SK-N-SH treated with all-trans-retinoic acid at 6 μM for 48 hours (cell line): ENCODE measurements around the gene AHI1.

Source experiments
- ATAC-seq: fragments of 200-7000 bp; cut with Tn5 transposase; 3 replicates; pipeline ENCODE4 v1.9.1; 2020; ENCODE audit warnings: mild to moderate bottlenecking, moderate library complexity
- ARNTL ChIP-seq: fragments of 450-650 bp; formaldehyde crosslinking; IDR thresholded peaks from 2 replicates; pipeline ENCODE4 v1.5.0; 2020; ENCODE audit warnings: low read depth, mild to moderate bottlenecking, moderate library complexity, borderline replicate concordance
- BACH2 ChIP-seq: fragments of 250-450 bp; sonication (Bioruptor Pico); IDR thresholded peaks from 2 replicates; pipeline ENCODE4 v1.9.0; 2021; ENCODE audit warnings: mild to moderate bottlenecking, borderline replicate concordance
- CSDC2 ChIP-seq: fragments of 250-450 bp; sonication (Bioruptor Pico); IDR thresholded peaks from 2 replicates; pipeline ENCODE4 v1.5.0; 2020; ENCODE audit warnings: mild to moderate bottlenecking, moderate library complexity
- ESRRG ChIP-seq: fragments of 250-450 bp; sonication (Bioruptor Pico); IDR thresholded peaks from 2 replicates; pipeline ENCODE4 v1.6.1; 2021; ENCODE audit warnings: mild to moderate bottlenecking
- GLIS3 ChIP-seq: fragments of 250-450 bp; sonication (Bioruptor Pico); IDR thresholded peaks from 2 replicates; pipeline ENCODE4 v1.5.0; 2020; ENCODE audit warnings: mild to moderate bottlenecking, moderate library complexity
- ISL1 ChIP-seq: fragments of 250-450 bp; sonication (Bioruptor Pico); IDR thresholded peaks from 2 replicates; pipeline ENCODE4 v2.1.2; 2022; ENCODE audit warnings: mild to moderate bottlenecking, moderate library complexity
- OSR1 ChIP-seq: fragments of 250-450 bp; sonication (Bioruptor Pico); IDR thresholded peaks from 2 replicates; pipeline ENCODE4 v1.8.0; 2022; ENCODE audit warnings: moderate library complexity, mild to moderate bottlenecking, inconsistent platforms
- PPARA ChIP-seq: fragments of 250-450 bp; sonication (Bioruptor Pico); IDR thresholded peaks from 2 replicates; pipeline ENCODE4 v1.5.0; 2020; ENCODE audit warnings: mild to moderate bottlenecking, borderline replicate concordance
- RARB ChIP-seq: fragments of 250-450 bp; sonication (Bioruptor Pico); IDR thresholded peaks from 2 replicates; pipeline ENCODE4 v1.8.0; 2021; ENCODE audit warnings: mild to moderate bottlenecking, moderate library complexity
- SNAI2 ChIP-seq: fragments of 250-450 bp; sonication (Bioruptor Pico); IDR thresholded peaks from 2 replicates; pipeline ENCODE4 v1.5.0; 2020; ENCODE audit warnings: mild to moderate bottlenecking, moderate library complexity
- TCF4 ChIP-seq: fragments of 250-450 bp; sonication (Bioruptor Pico); IDR thresholded peaks from 2 replicates; pipeline ENCODE4 v1.8.0; 2021; ENCODE audit warnings: mild to moderate bottlenecking, moderate library complexity, borderline replicate concordance
- TOX ChIP-seq: fragments of 250-450 bp; sonication (Bioruptor Pico); IDR thresholded peaks from 2 replicates; pipeline ENCODE4 v1.8.0; 2021; ENCODE audit warnings: mild to moderate bottlenecking, moderate library complexity, borderline replicate concordance
- ZC3H10 ChIP-seq: fragments of 250-450 bp; sonication (Bioruptor Pico); IDR thresholded peaks from 2 replicates; pipeline ENCODE4 v1.5.1; 2021; ENCODE audit warnings: mild to moderate bottlenecking, moderate library complexity
- ZFP3 ChIP-seq: fragments of 250-450 bp; sonication (Bioruptor Pico); IDR thresholded peaks from 2 replicates; pipeline ENCODE4 v1.5.0; 2020; ENCODE audit warnings: mild to moderate bottlenecking, moderate library complexity
- ZNF565 ChIP-seq: fragments of 450-650 bp; formaldehyde crosslinking; conservative IDR thresholded peaks from 2 replicates; pipeline ENCODE4 v1.5.0; 2020; ENCODE audit warnings: low read depth, mild to moderate bottlenecking, moderate library complexity
- ZNF70 ChIP-seq: fragments of 450-650 bp; formaldehyde crosslinking; IDR thresholded peaks from 2 replicates; pipeline ENCODE4 v1.5.0; 2020; ENCODE audit warnings: mild to moderate bottlenecking, moderate library complexity
- ZNF8 ChIP-seq: fragments of 450-650 bp; formaldehyde crosslinking; IDR thresholded peaks from 2 replicates; pipeline ENCODE4 v1.5.0; 2020; ENCODE audit warnings: mild to moderate bottlenecking, moderate library complexity
- TF ChIP-seq, protein P1 (sequence below): fragments of 250-450 bp; sonication (Bioruptor Pico); IDR thresholded peaks from 2 replicates; pipeline ENCODE4 v1.5.0; 2020; ENCODE audit warnings: mild to moderate bottlenecking, moderate library complexity
- TF ChIP-seq, protein P2 (sequence below): fragments of 250-450 bp; sonication (Bioruptor Pico); IDR thresholded peaks from 2 replicates; pipeline ENCODE4 v1.5.1; 2020; ENCODE audit warnings: low read depth, mild to moderate bottlenecking, moderate library complexity
- TF ChIP-seq, protein P3 (sequence below): fragments of 250-450 bp; sonication (Bioruptor Pico); IDR thresholded peaks from 2 replicates; pipeline ENCODE4 v1.8.0; 2021; ENCODE audit warnings: low read depth, mild to moderate bottlenecking, moderate library complexity, borderline replicate concordance

Gene AHI1

DNA sequence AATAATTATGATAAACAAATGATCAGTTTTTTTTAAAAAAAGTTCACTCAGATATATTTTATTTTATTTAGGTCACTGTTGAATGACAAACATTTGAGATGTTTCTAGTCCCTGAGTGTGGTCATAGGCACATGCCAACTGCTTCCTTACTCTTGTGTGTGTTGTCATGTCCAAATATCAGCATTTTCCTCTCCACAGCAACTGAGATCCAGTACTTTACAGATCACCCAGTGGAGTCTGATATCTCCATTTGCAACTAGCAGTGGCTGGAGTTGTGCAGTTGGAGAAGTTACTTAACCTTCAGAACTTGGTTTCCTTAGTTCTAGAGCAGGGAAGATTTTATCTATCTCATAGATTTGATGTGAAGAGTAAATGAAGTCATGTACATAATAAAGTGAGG is 215.1 kb downstream of the AHI1 start:
- TF ChIP-seq ZC3H10 (CRISPR knock-in tag) (no peak), GLIS3 (CRISPR knock-in tag) (no peak), ESRRG (CRISPR knock-in tag) (no peak), ZFP3 (CRISPR knock-in tag) (no peak), BACH2 (CRISPR knock-in tag) (no peak), SNAI2 (CRISPR knock-in tag) (no peak), ARNTL (CRISPR knock-in tag) (no peak)
- no peak for ATAC-seq

DNA sequence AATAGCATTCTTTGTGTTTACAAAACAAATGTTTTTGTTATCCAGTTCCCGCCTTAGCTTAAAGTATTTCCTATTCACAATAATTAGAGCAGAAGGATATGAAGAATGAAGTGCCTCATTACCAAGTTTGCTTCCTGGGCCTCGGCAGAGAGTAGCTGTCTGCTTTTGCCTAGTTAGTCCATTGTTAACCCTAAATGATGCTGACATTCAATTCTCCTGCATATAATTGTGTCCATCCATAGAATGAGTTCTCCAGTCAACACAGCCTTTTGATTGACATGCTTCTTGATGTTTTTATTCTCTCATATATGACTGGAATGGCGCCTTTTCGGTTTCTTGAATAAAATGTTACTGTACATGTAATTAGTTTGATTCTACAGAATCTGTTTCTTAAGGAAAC is 215.6 kb downstream of the AHI1 start:
- TF ChIP-seq ZFP3 (CRISPR knock-in tag) (no peak), SNAI2 (CRISPR knock-in tag) (no peak), ZC3H10 (CRISPR knock-in tag) (no peak), ZNF565 (CRISPR knock-in tag) (no peak), TCF4 (CRISPR knock-in tag) (no peak), ZNF70 (CRISPR knock-in tag) (no peak), ISL1 (no peak), OSR1 (no peak)
- TF ChIP-seq, protein P1, sequence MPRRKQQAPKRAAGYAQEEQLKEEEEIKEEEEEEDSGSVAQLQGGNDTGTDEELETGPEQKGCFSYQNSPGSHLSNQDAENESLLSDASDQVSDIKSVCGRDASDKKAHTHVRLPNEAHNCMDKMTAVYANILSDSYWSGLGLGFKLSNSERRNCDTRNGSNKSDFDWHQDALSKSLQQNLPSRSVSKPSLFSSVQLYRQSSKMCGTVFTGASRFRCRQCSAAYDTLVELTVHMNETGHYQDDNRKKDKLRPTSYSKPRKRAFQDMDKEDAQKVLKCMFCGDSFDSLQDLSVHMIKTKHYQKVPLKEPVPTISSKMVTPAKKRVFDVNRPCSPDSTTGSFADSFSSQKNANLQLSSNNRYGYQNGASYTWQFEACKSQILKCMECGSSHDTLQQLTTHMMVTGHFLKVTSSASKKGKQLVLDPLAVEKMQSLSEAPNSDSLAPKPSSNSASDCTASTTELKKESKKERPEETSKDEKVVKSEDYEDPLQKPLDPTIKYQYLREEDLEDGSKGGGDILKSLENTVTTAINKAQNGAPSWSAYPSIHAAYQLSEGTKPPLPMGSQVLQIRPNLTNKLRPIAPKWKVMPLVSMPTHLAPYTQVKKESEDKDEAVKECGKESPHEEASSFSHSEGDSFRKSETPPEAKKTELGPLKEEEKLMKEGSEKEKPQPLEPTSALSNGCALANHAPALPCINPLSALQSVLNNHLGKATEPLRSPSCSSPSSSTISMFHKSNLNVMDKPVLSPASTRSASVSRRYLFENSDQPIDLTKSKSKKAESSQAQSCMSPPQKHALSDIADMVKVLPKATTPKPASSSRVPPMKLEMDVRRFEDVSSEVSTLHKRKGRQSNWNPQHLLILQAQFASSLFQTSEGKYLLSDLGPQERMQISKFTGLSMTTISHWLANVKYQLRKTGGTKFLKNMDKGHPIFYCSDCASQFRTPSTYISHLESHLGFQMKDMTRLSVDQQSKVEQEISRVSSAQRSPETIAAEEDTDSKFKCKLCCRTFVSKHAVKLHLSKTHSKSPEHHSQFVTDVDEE, result no peak
- TF ChIP-seq, protein P2, sequence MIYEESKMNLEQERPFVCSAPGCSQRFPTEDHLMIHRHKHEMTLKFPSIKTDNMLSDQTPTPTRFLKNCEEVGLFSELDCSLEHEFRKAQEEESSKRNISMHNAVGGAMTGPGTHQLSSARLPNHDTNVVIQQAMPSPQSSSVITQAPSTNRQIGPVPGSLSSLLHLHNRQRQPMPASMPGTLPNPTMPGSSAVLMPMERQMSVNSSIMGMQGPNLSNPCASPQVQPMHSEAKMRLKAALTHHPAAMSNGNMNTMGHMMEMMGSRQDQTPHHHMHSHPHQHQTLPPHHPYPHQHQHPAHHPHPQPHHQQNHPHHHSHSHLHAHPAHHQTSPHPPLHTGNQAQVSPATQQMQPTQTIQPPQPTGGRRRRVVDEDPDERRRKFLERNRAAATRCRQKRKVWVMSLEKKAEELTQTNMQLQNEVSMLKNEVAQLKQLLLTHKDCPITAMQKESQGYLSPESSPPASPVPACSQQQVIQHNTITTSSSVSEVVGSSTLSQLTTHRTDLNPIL (CRISPR knock-in tag), result no peak
- no peak for ATAC-seq

DNA sequence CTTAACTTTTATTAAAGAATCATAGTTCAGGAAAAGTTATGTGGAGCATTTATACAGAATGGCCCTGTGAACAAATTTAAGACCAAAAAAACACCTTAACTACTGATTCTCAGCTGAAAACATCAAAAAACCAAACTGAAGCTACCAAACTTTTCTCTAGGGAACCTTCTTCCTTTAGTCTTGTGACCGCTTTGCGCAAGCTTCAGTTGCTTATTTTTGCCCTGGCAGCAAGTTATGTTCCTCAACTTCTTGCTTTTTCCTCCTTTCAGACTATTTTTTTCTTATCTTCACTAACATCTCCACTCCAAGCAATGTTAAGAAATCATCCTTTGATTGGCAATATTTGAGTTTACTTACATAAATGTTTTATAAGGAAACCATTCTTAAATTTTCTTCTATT is 216.3 kb downstream of the AHI1 start:
- ATAC-seq, result no peak
- no peak for TF ChIP-seq ZNF70 (CRISPR knock-in tag)
- no peak for TF ChIP-seq CSDC2 (CRISPR knock-in tag)
- TF ChIP-seq GLIS3 (CRISPR knock-in tag), result no peak
- TF ChIP-seq, protein P1, result no peak
- TF ChIP-seq BACH2 (CRISPR knock-in tag), result no peak
- TF ChIP-seq ARNTL (CRISPR knock-in tag), result no peak
- TF ChIP-seq SNAI2 (CRISPR knock-in tag), result no peak
- no peak for TF ChIP-seq ZFP3 (CRISPR knock-in tag)
- TF ChIP-seq, protein P3, sequence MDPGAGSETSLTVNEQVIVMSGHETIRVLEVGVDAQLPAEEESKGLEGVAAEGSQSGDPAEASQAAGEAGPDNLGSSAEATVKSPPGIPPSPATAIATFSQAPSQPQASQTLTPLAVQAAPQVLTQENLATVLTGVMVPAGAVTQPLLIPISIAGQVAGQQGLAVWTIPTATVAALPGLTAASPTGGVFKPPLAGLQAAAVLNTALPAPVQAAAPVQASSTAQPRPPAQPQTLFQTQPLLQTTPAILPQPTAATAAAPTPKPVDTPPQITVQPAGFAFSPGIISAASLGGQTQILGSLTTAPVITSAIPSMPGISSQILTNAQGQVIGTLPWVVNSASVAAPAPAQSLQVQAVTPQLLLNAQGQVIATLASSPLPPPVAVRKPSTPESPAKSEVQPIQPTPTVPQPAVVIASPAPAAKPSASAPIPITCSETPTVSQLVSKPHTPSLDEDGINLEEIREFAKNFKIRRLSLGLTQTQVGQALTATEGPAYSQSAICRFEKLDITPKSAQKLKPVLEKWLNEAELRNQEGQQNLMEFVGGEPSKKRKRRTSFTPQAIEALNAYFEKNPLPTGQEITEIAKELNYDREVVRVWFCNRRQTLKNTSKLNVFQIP (CRISPR knock-in tag), result no peak
- TF ChIP-seq TCF4 (CRISPR knock-in tag), result no peak
- no peak for TF ChIP-seq ZC3H10 (CRISPR knock-in tag)
- TF ChIP-seq TOX (CRISPR knock-in tag), result no peak
- TF ChIP-seq OSR1, result no peak
- no peak for TF ChIP-seq ZNF565 (CRISPR knock-in tag)
- TF ChIP-seq ISL1, result no peak
- TF ChIP-seq PPARA (CRISPR knock-in tag), result no peak
- no peak for TF ChIP-seq ZNF8
- no peak for TF ChIP-seq ESRRG (CRISPR knock-in tag)
- TF ChIP-seq, protein P2 (CRISPR knock-in tag), result no peak
- TF ChIP-seq RARB (CRISPR knock-in tag), result no peak
